Prostate gland (tissue), 2 donors: ENCODE results near the gene SKIL.

Source experiments
- POLR2A ChIP-seq: fragments of 450-650 bp; IDR thresholded peaks from one replicate; pipeline ENCODE4 v1.6.1; 2016; ENCODE audit warnings: antibody characterized with exemption, mild to moderate bottlenecking
- POLR2AphosphoS5 ChIP-seq: sonication (generic); formaldehyde crosslinking; IDR thresholded peaks from one replicate; pipeline ENCODE4 v1.6.1; 2017; ENCODE audit warnings: antibody characterized with exemption
- TF ChIP-seq, protein P1 (sequence below), 4 experiments: fragments of 200-600 bp in 2 of 4; fragments of 450-650 bp in 2 of 4; sonication (generic) in 2 of 4; IDR thresholded peaks; 1 replicate in 3 of 4; 2 replicates in 1 of 4; pipeline ENCODE4 v1.5.1; 2016 to 2019; ENCODE audit warnings: antibody characterized with exemption in 4 of 4, mild to moderate bottlenecking in 2 of 4, moderate library complexity in 2 of 4

GRCh38 chr3:170344971-170345370 lies 12.5 kb upstream of the SKIL start:
- TF ChIP-seq, protein P1, sequence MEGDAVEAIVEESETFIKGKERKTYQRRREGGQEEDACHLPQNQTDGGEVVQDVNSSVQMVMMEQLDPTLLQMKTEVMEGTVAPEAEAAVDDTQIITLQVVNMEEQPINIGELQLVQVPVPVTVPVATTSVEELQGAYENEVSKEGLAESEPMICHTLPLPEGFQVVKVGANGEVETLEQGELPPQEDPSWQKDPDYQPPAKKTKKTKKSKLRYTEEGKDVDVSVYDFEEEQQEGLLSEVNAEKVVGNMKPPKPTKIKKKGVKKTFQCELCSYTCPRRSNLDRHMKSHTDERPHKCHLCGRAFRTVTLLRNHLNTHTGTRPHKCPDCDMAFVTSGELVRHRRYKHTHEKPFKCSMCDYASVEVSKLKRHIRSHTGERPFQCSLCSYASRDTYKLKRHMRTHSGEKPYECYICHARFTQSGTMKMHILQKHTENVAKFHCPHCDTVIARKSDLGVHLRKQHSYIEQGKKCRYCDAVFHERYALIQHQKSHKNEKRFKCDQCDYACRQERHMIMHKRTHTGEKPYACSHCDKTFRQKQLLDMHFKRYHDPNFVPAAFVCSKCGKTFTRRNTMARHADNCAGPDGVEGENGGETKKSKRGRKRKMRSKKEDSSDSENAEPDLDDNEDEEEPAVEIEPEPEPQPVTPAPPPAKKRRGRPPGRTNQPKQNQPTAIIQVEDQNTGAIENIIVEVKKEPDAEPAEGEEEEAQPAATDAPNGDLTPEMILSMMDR (IDR thresholded peaks at IDR 0.05), result no peak
- TF ChIP-seq POLR2A (no peak), POLR2AphosphoS5 (no peak)
